Ramos (cell line): Measurements from ENCODE around the gene ERP44.

ENCODE experiments used
- in situ Hi-C: fragments of 300-500 bp; cut with MboI; formaldehyde crosslinking; loops from one replicate; pipeline ENCODE4 v1.14.3; 2022; ENCODE audit warnings: low sequenced_read_pairs; ENCODE audit not compliant: unreplicated experiment

Gene ERP44

DNA sequence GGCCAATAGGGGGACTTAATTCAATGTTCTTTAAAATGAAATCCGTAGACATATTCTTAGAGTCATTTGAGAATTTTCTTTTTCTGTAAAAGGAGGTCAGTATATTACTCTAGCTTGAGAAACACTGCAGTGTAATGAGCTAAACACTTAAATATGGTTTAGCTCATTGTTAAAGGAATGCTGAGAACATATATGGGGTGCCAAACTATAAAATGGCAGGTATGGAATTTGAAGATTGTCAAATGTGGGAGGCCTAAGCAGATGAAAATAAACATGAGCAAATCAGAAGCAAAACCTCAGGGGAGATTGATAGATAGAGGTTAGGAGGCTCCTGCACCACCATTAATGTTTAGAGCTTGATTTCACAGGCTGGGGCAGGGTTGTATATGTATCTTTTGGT, 134.5 kb downstream of the ERP44 start:
- in situ Hi-C loops: no loop called here

DNA sequence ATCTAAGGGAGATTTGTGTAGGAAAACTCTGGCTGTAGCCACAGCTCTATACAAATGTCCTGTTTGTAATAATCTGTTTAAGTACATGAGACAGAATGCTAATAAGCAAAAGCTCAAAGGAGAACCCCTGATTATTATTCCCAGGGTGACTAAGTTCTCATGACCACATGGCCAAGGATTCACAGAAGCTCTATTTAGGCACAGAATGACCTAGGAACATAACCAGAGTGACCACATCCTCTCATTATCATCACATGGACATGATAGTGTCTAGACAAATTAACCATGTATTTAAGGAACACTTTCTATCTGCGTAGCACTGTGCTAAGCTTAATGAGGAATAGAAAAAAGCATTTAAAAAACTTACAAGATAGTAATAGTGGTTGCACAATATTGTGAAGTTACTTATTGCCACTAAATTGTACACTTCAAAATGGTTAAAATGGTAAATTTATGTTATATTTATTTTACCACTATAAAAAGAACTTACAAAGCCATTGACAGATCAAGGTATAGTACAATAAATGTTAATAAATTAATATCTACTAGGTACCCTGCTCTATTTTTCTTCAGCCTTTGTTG, 136.0 kb downstream of the ERP44 start:
- in situ Hi-C loops: no loop called here

DNA sequence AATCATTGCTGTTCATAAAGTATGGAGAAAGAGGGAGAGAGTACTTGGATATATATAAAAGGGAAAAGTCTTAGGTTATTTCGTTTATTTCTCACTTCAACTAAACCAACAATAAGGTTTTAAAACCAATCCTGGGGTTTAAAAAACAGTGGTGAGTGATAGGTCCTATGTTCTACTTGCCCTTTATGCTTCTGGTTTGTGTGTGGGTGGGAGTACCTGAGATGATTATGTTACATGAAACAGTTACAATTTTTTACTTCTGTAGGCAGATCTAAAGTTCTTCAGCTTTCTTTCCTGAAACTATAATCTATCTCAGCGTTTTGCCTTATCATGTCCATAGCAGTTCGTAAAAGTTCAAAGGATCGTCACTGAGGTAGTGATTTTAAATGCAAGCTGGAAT, 143.2 kb downstream of the ERP44 start:
- in situ Hi-C loops: no loop called here

DNA sequence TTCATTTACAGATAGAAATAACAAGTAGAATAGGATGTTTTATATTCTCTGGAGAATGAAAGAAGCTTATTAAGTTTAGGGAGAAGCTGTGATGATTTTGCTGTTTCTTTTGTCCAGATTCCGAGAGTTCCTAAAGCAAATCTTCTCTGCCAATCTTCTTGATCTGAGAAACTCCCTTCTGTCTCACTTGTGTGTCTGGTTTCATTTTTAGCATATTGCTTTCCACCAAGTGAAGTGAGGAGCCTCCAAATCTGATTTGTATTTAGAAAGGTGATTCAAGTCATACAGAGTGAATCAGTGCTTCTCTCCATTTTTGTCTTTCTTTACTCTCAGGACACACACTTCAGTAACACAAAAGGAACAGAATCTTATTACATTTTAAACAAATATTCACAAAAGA, 144.0 kb downstream of the ERP44 start:
- in situ Hi-C loops: no loop called here

DNA sequence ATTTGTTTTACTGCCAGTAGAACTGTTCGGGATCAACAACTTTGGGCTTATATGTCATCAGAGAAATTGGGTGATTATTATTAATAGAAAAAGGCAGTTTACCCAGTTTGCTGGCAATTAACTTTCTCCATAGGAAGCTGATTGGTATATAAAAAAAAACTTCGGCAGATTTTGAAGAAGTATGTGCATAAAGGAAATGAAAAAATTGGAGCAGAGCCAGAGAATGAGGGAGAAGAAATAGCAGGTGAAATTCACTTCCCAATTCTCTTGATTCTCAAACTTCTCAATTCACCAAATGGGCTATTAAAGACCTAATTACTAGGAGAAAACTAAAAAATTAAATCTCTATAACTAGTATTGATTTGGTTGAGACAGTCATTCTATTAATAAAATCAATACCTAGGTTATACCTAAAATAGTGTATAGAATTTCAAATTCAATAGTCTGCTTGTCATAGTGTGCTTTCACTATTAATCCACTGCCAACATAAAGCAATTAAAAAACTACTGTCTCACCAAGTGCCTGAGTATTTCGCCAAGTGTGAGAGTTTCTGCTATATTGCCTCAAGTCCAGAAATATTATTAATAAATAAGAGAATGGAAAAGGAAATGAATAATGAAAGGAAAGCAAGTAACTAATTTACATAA, 144.8 kb downstream of the ERP44 start:
- in situ Hi-C loops: no loop called here

DNA sequence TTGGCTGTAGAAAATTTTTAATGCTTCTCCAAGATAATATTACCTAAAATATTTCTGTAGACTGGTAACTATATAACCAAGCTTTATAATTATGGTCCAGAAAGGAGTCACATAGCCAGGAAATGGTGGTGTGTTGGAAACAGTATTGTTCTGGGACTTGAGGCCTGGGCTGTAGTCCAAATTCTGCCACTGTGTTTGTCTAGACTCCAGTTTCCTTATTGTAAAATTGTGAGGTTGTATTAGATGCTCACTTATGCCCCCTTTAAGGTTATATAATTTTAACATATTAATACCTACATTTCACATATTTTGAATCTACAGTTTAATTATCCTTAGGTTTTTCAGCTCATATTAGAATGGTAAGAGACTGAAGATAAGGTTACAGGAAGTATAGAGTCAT, 149.9 kb downstream of the ERP44 start:
- in situ Hi-C loops: no loop called here

DNA sequence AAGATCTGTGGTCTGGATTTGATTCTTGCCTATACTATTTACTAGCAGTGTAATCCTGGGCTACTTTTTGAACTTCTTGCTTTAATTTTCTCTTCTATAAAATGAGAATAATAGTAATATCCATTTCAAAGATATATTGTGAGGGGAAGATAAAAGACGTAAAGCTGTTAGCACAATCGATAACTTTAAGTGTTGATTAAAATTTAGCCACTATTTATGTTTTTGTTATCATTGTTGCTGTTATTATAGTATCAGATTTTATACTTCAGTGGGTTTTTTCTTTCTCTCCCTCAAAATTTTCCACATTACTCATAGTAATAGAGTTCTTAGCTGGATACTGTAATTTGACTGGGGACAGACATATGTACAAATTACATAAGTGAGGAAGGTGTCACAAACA, 150.3 kb downstream of the ERP44 start:
- in situ Hi-C loops: no loop called here

DNA sequence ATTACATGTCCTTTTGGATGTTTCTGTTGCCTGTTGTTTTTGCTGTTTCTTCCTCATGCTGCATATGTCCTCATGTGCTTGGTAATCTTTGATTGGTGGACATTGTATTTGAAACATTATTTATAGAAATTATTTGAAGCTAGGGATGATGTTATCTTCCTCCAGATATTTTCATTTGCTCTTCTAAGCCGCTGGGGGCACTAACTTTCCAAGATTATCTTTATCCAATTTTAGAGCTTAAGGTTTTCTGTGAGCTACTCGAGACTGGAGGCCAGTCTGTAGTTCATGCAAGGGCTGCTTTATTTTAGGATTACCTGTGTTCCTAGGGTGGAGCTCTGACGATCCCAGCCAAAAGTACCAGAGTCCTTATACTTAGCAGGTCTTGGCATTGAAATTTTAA, 151.4 kb downstream of the ERP44 start:
- in situ Hi-C loops: no loop called here

DNA sequence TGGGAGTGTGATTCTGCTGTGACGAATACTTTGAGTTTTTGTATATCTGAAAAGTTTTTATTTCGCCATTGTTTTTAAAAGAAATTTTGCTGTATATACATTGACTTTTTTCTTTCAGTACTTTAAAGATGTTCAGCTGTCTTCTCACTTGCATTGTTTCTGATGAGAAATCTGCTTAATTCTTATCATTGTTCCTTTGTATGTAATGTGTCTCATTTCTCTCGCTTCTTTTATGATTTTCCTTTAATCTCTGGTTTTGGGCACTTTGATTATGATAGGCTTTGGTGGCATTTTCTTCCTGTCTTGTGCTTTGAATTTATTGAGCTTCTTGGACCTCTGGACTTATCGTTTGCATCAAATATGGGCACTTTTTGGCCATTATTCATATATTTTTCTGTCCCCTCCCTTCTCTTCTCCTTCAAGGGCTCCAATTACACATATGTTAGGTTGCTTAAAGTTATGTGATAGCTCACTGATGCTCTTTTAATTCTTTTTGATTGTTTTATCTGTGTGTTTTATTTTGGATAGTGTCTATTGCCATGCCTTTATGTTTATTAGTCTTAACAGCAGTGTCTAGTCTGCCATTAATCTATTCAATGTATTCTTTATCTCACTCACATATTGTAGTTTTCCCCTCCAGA, 161.7 kb downstream of the ERP44 start:
- in situ Hi-C loops: loop anchor here (10.0 kb wide), 1 partner anchor 62 kb away; no protein-coding TSS in a partner anchor

DNA sequence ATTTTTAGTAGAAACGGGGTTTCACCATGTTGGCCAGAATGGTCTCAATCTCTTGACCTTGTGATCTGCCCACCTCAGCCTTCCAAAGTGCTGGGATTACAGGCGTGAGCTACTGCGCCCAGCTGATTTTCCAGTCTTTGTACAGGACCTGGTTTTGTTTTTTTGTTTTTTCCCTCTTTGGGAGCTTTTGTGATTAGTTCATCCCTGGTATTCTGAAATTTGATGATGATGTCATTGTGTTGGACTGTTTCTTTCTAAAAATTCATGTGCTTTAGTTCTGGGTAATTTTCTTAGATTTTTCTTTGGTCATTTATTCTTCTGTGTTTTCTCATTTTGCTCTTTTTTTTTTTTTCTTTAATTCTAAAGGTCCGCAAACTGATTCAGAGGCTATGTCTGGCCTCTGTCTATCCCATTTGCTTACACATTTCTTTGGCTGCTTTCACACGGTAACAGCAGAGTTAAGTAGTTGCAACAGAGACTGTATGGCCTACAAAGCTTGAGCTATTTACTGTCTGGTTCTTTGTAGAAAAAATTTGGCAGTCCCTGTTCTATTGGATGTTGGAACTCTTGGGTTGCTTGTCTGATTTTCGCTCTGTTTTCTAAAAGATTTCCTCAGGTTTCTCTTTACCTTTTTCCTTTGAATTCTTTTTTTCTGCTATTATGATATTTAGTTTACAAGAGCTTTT, 167.5 kb downstream of the ERP44 start:
- in situ Hi-C loops: loop anchor here (10.0 kb wide), 1 partner anchor 56 kb away; no protein-coding TSS in a partner anchor

DNA sequence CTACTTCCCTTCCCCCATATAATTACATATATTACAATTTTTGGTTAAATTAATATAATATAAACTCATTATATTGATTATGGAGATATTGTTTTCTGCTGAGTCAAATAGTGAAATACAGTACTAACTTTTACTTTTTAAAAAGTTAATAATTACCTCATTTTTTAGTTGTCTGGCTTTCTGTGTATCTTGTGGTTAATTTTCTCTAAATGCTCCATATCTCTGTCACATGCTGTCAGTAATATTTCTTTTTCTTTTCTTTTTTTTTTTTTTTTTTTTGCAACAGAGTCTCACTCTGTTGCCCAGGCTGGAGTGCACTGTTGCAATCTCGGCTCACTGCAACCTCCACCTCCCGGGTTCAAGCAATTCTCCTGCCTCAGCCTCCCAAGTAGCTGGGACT, 169.1 kb downstream of the ERP44 start:
- in situ Hi-C loops: loop anchor here (10.0 kb wide), 1 partner anchor 55 kb away; no protein-coding TSS in a partner anchor
